ENCODE results near the gene SOAT1.
"Not testable (repeated sequence)": the region's sequence is repeated elsewhere in the genome, so short reads cannot be mapped to it uniquely, and the experiment has no call there.

- TF ChIP-seq CTCF (conservative IDR thresholded peaks at IDR 0.05; ENCODE audit: low read length); EZH2phosphoT487 (IDR thresholded peaks at IDR 0.05; ENCODE audit: borderline replicate concordance): not testable (repeated sequence)
These were observed 68.0 kb downstream of the SOAT1 start for GRCh38 chr1:179361631-179362030.

Data from Loucy (cell line).